Trophoblast cell (in vitro differentiated cells and primary cell): ENCODE results near the gene LRMDA.

ENCODE experiments used
- DNase-seq, 2 donors: peaks; one replicate each; pipeline ENCODE4 v3.0.0-alpha.2; 2016
- H2AFZ ChIP-seq: 2 replicates; pipeline ENCODE4 v1.6.1; 2013; ENCODE audit warnings: low read length, moderate library complexity, mild to moderate bottlenecking; ENCODE audit not compliant: insufficient read depth, poor library complexity
- H2AK5ac ChIP-seq: 2 replicates; pipeline ENCODE4 v1.6.1; 2013; ENCODE audit warnings: mild to moderate bottlenecking, low read length
- H2BK120ac ChIP-seq: 2 replicates; pipeline ENCODE4 v1.6.1; 2013; ENCODE audit warnings: low read length, mild to moderate bottlenecking, moderate library complexity; ENCODE audit not compliant: insufficient read depth, poor library complexity
- H2BK12ac ChIP-seq: 2 replicates; pipeline ENCODE4 v1.6.1; 2013; ENCODE audit warnings: mild to moderate bottlenecking, low read length, moderate library complexity
- H2BK5ac ChIP-seq: 2 replicates; pipeline ENCODE4 v1.6.1; 2013; ENCODE audit warnings: low read length, low read depth, moderate library complexity, mild to moderate bottlenecking; ENCODE audit not compliant: poor library complexity
- H3K14ac ChIP-seq: 2 replicates; pipeline ENCODE4 v1.6.1; 2013; ENCODE audit warnings: mild to moderate bottlenecking, low read length
- H3K18ac ChIP-seq: 2 replicates; pipeline ENCODE4 v1.6.1; 2013; ENCODE audit warnings: mild to moderate bottlenecking, low read length
- H3K23ac ChIP-seq: 2 replicates; pipeline ENCODE4 v1.6.1; 2013; ENCODE audit warnings: low read length
- H3K27ac ChIP-seq: 2 replicates; pipeline ENCODE4 v1.5.1; 2013; ENCODE audit warnings: low read depth, mild to moderate bottlenecking, inconsistent platforms, low read length, moderate library complexity
- H3K27me3 ChIP-seq: 2 replicates; pipeline ENCODE4 v1.6.1; 2013; ENCODE audit warnings: inconsistent platforms, mild to moderate bottlenecking, low read length, moderate library complexity; ENCODE audit not compliant: insufficient read depth
- H3K36me3 ChIP-seq, 2 experiments: 1 replicate in 1 of 2; 2 replicates in 1 of 2; pipeline ENCODE4 v1.6.1; 2013; ENCODE audit warnings: low read length in 2 of 2, mild to moderate bottlenecking in 2 of 2, moderate library complexity in 1 of 2; ENCODE audit not compliant: insufficient read depth in 2 of 2, control insufficient read depth in 1 of 2
- H3K4ac ChIP-seq: 2 replicates; pipeline ENCODE4 v1.6.1; 2013; ENCODE audit warnings: low read depth, mild to moderate bottlenecking, low read length, moderate library complexity
- H3K4me1 ChIP-seq, 2 experiments: 1 replicate in 1 of 2; 2 replicates in 1 of 2; pipeline ENCODE4 v1.6.1; 2013; ENCODE audit warnings: low read length in 2 of 2, mild to moderate bottlenecking in 2 of 2, moderate library complexity in 1 of 2; ENCODE audit not compliant: insufficient read depth in 2 of 2, control insufficient read depth in 1 of 2
- H3K4me2 ChIP-seq: 2 replicates; pipeline ENCODE4 v1.6.1; 2013; ENCODE audit warnings: inconsistent platforms, mild to moderate bottlenecking, low read length, moderate library complexity
- H3K4me3 ChIP-seq: 2 replicates; pipeline ENCODE4 v1.5.1; 2013; ENCODE audit warnings: mild to moderate bottlenecking, low read depth, low read length, inconsistent platforms
- H3K79me1 ChIP-seq: one replicate; pipeline ENCODE4 v1.6.1; 2013; ENCODE audit warnings: low read length
- H3K79me2 ChIP-seq: 2 replicates; pipeline ENCODE4 v1.6.1; 2013; ENCODE audit warnings: low read length, mild to moderate bottlenecking; ENCODE audit not compliant: control insufficient read depth, insufficient read depth, poor library complexity
- H3K9ac ChIP-seq: 2 replicates; pipeline ENCODE4 v1.6.1; 2013; ENCODE audit warnings: mild to moderate bottlenecking, low read length
- H3K9me3 ChIP-seq: 2 replicates; pipeline ENCODE4 v1.6.1; 2013; ENCODE audit warnings: low read depth, mild to moderate bottlenecking, control low read depth, inconsistent platforms, low read length; ENCODE audit not compliant: insufficient read depth
- H4K12ac ChIP-seq: 2 replicates; pipeline ENCODE4 v1.6.1; 2013; ENCODE audit warnings: low read depth, mild to moderate bottlenecking, low read length, moderate library complexity
- H4K8ac ChIP-seq: 2 replicates; pipeline ENCODE4 v1.6.1; 2013; ENCODE audit warnings: low read depth, mild to moderate bottlenecking, low read length, moderate library complexity
- H4K91ac ChIP-seq: one replicate; pipeline ENCODE4 v1.6.1; 2013; ENCODE audit warnings: low read depth, mild to moderate bottlenecking, low read length, moderate library complexity
- WGBS: extraction: QIAGEN DNeasy Blood & Tissue Kit; methylation state at CpG from one replicate; pipeline ENCODE4 v1.1.7; 2013; ENCODE audit warnings: missing lambda C conversion rate; ENCODE audit not compliant: insufficient read length, insufficient coverage; ENCODE audit errors: extremely low coverage; 5-methylcytosine and 5-hydroxymethylcytosine counted together

The LRMDA gene

DNA sequence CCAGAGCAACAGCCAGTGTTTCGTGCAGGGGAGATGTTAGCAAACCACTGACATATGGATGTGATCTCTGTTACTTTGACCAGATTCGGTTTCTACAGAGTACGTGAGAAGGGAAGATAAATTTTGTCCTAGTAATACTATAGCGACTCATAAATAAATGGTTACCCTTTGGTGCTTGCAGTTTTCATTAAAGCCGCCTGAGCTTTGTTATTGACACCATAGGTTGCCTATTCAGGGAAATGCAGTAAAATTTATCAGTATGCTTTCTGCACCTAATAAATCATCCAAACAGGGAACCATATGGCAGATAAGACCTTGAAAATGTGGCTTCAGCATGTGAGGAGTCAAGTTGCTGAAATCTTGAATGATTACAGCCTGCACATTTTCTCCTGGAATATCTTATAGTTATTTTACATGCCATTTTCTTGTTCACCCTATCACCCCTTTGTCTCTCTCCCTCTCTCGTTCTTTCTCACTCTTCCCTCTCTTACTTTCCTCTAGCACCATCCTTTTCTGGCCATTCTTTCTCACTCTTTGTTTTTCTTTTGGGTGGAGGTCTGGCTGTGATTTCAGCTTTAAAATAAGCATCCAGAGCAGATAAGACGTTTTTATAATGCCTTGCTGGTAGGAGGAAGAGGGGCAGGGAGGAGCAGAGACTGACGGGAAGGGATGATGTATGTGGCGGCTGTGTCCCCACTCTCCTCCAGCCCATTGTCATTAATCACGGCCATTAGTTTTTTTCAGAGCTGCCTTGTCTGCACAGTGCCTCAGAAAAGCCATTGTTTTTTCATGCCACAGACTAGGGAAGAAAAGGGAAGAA, 182.5 kb downstream of the LRMDA start:
- peaks cover 0 to 1% of the 10 kb centered on the region in 2 experiments for H3K4me1 ChIP-seq

GRCh38 chr10:75616076-75616475, 184.7 kb downstream of the LRMDA start:
- no peak overlapping the region for H2BK12ac ChIP-seq
- no peak overlapping the region for H3K18ac ChIP-seq
- no peaks in the 10 kb centered on the region for H3K36me3 ChIP-seq
- H3K4me2 ChIP-seq, result no peak overlapping the region
- no peak overlapping the region for H3K4me3 ChIP-seq
- H3K79me2 ChIP-seq, result no peaks in the 10 kb centered on the region
- H3K23ac ChIP-seq, result no peak overlapping the region
- H3K9me3 ChIP-seq, result peaks cover under 1% of the 10 kb centered on the region
- H3K9ac ChIP-seq, result no peak overlapping the region
- no CpG with 5 or more reads among the region's 3 CpGs for WGBS
- no peak overlapping the region for H2BK120ac ChIP-seq
- no peak for DNase-seq
- no peaks in the 10 kb centered on the region for H3K79me1 ChIP-seq
- no peak overlapping the region for H4K12ac ChIP-seq
- H3K27ac ChIP-seq, result no peak overlapping the region
- H4K8ac ChIP-seq, result no peak overlapping the region
- no peak overlapping the region for H2AFZ ChIP-seq
- H3K14ac ChIP-seq, result no peak overlapping the region
- H2BK5ac ChIP-seq, result no peak overlapping the region
- no peak overlapping the region for H2AK5ac ChIP-seq
- no peak overlapping the region for H3K4ac ChIP-seq
- H3K27me3 ChIP-seq, result no peaks in the 10 kb centered on the region
- no peak overlapping the region for H4K91ac ChIP-seq
- peaks cover 0 to 1% of the 10 kb centered on the region in 2 experiments for H3K4me1 ChIP-seq

More for the DNA sequence above, 182.5 kb downstream of the LRMDA start:
- H3K18ac ChIP-seq, result no peak overlapping the region
- H3K27me3 ChIP-seq, result no peaks in the 10 kb centered on the region
- no peak overlapping the region for H3K23ac ChIP-seq
- no peak overlapping the region for H2BK5ac ChIP-seq
- no peak overlapping the region for H2AFZ ChIP-seq
- no peaks in the 10 kb centered on the region for H3K79me2 ChIP-seq
- H2BK12ac ChIP-seq, result no peak overlapping the region
- no peak overlapping the region for H2AK5ac ChIP-seq
- peaks cover 3% of the 10 kb centered on the region for H3K9me3 ChIP-seq
- H3K4me2 ChIP-seq, result no peak overlapping the region
- no peak overlapping the region for H3K4ac ChIP-seq
- no peak overlapping the region for H4K12ac ChIP-seq
- WGBS, result 100% methylated on average over 1 of the region's 10 CpGs
- H4K8ac ChIP-seq, result no peak overlapping the region
- DNase-seq, result no peak
- H4K91ac ChIP-seq, result no peak overlapping the region
- no peaks in the 10 kb centered on the region for H3K79me1 ChIP-seq
- H3K14ac ChIP-seq, result no peak overlapping the region
- no peak overlapping the region for H2BK120ac ChIP-seq
- H3K36me3 ChIP-seq, result no peaks in the 10 kb centered on the region
- no peak overlapping the region for H3K4me3 ChIP-seq
- H3K27ac ChIP-seq, result no peak overlapping the region
- H3K9ac ChIP-seq, result no peak overlapping the region

DNA sequence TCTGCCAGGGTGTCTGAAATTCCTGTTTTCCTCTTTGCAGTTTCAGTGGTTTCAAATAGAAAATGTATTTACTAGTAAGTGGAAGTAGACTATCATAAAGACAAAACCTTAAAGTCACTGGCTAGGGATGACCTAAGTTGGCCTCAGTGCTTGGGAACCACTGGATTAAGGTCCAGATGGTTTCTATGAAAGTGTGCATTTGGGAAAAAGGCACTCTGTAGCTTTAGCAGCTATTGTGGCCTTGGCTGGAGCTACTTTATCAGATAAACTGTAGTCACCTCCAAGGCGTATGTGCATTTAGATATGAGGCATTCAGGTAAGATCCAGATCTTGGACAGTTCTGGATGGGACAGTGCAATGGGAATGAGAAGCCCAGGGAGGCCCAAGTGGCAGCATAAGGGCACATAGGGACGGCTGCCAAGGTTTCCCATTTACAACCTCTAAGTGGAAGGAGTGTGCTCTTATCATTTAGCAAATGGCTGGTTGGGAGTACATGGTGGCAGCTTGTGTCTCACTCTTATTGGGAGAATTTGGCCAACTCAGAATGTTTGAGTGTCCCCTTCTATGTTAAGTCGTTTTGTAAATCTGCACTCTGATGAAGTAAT, 185.6 kb downstream of the LRMDA start:
- H3K79me2 ChIP-seq, result no peaks in the 10 kb centered on the region
- H2BK5ac ChIP-seq, result no peak overlapping the region
- no peak overlapping the region for H3K4ac ChIP-seq
- WGBS, result no CpG with 5 or more reads among the region's 3 CpGs
- H3K9ac ChIP-seq, result no peak overlapping the region
- H3K14ac ChIP-seq, result no peak overlapping the region
- H4K12ac ChIP-seq, result no peak overlapping the region
- H3K27ac ChIP-seq, result no peak overlapping the region
- H3K4me2 ChIP-seq, result no peak overlapping the region
- H3K79me1 ChIP-seq, result no peaks in the 10 kb centered on the region
- H2AK5ac ChIP-seq, result no peak overlapping the region
- H2BK120ac ChIP-seq, result no peak overlapping the region
- no peaks in the 10 kb centered on the region for H3K36me3 ChIP-seq
- no peaks in the 10 kb centered on the region for H3K9me3 ChIP-seq
- H3K4me1 ChIP-seq, result peaks cover 0 to 1% of the 10 kb centered on the region in 2 experiments
- H4K91ac ChIP-seq, result no peak overlapping the region
- no peak overlapping the region for H2AFZ ChIP-seq
- H4K8ac ChIP-seq, result no peak overlapping the region
- H3K27me3 ChIP-seq, result no peaks in the 10 kb centered on the region
- no peak overlapping the region for H3K23ac ChIP-seq
- H3K18ac ChIP-seq, result no peak overlapping the region
- no peak overlapping the region for H3K4me3 ChIP-seq
- DNase-seq, result no peak
- no peak overlapping the region for H2BK12ac ChIP-seq

DNA sequence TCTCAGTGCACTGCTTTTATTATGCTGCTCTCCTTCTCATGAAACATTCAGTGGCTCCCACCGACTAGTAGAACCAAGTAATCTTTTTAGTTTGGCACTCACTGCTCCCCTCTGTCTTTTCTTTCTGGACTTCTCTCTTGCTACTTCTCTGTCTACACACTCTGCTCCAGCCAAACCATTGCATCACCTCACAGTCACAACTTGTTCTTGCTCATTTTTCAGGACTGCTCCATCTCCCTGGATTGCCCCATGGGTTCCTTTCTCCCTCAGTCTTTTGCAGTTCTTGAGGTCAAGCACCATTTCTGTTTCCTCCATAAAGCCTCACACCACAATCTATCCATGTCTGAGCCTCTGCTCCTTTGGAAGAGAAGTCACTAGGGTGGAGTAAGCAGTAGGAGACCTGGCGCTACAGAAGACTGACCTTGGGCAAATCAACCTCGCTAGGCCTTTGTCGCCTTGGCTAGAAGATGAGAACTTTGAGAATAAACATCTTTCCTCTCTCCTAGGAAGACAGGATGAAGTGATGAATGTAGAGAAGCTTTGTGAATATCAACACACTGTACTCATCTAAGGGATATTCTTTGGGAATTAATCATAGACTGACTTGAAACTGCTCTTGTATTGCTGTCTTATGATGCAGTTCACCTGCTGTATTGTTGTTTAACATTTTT, 186.2 kb downstream of the LRMDA start:
- Histone ChIP-seq H3K18ac (no peak overlapping the region), H4K91ac (no peak overlapping the region), H4K12ac (no peak overlapping the region), H3K4me2 (no peak overlapping the region), H3K9me3 (no peaks in the 10 kb centered on the region), H2BK12ac (no peak overlapping the region), H3K4me3 (no peak overlapping the region), H3K79me1 (no peaks in the 10 kb centered on the region), H3K23ac (no peak overlapping the region), H4K8ac (no peak overlapping the region), H3K36me3 (no peaks in the 10 kb centered on the region), H2AFZ (no peak overlapping the region), H3K9ac (no peak overlapping the region), H3K27me3 (no peaks in the 10 kb centered on the region), H3K4ac (no peak overlapping the region), H2BK5ac (no peak overlapping the region), H2AK5ac (no peak overlapping the region), H3K27ac (no peak overlapping the region), H3K4me1 (peaks cover 0 to 1% of the 10 kb centered on the region in 2 experiments), H2BK120ac (no peak overlapping the region), H3K79me2 (no peaks in the 10 kb centered on the region), H3K14ac (no peak overlapping the region)
- DNase-seq, result no peak
- no CpG with 5 or more reads among the region's 4 CpGs for WGBS
